H1 (cell line): ENCODE results near the gene BDKRB1. TPM values are rescaled to one million over a fixed set of nuclear protein-coding genes. Genes with fewer than 3 reads are reported as not detected.

Experiments used
- CTBP2 ChIP-seq: IDR thresholded peaks from 2 replicates; pipeline ENCODE4 v1.7.0; 2011; ENCODE audit warnings: borderline replicate concordance, mild to moderate bottlenecking, moderate library complexity, mixed read lengths, low read length; ENCODE audit not compliant: insufficient read depth, insufficient read length
- EP300 ChIP-seq, 2 experiments: IDR thresholded peaks; 1 replicate in 1 of 2; 2 replicates in 1 of 2; pipeline ENCODE4 v1.6.1; 2011 to 2012; ENCODE audit warnings: low read depth in 2 of 2, low read length in 2 of 2, mild to moderate bottlenecking in 2 of 2, borderline replicate concordance in 1 of 2, inconsistent platforms in 1 of 2, moderate library complexity in 1 of 2
- EZH2 ChIP-seq: fragments of 200-600 bp; sonication (generic); IDR thresholded peaks from 2 replicates; pipeline ENCODE4 v1.7.1; 2012; ENCODE audit warnings: low read depth, mild to moderate bottlenecking, moderate library complexity, low read length, inconsistent platforms; ENCODE audit not compliant: severe bottlenecking
- HDAC6 ChIP-seq: IDR thresholded peaks from one replicate; pipeline ENCODE4 v1.7.1; 2012; ENCODE audit warnings: low read depth, mild to moderate bottlenecking, inconsistent platforms, low read length, moderate library complexity
- polyA plus RNA-seq, 7 experiments: library from polyadenylated mRNA; depleted of rRNA in 3 of 7; stranded (reverse) in 5 of 7; unstranded in 2 of 7; fragments of >200 nt in 5 of 7; fragments of 200-250 nt in 2 of 7; gene quantifications; 1 replicate in 5 of 7; 2 replicates in 1 of 7; 4 replicates in 1 of 7; pipeline versions ENCODE4 v1.2.1 to v1.2.3, GENCODE V29; 2011 to 2013; ENCODE audit warnings: missing spikeins in 2 of 7, mixed read lengths in 2 of 7
- total RNA-seq: library from RNA; stranded (reverse); fragmentation: NEBNext Ultra II Directional; extraction: Animal tissue kit (Norgen Biotek cat#: 25700); gene quantifications from 2 replicates; pipeline ENCODE4 v1.2.1, GENCODE V29; 2021

BDKRB1 gene
- total and polyA plus RNA-seq, 2 of the 8 experiments (the other 6 are each of a cell fraction or from before 2014, with no cell fraction given), result 0.27 TPM; not detected in 1

DNA sequence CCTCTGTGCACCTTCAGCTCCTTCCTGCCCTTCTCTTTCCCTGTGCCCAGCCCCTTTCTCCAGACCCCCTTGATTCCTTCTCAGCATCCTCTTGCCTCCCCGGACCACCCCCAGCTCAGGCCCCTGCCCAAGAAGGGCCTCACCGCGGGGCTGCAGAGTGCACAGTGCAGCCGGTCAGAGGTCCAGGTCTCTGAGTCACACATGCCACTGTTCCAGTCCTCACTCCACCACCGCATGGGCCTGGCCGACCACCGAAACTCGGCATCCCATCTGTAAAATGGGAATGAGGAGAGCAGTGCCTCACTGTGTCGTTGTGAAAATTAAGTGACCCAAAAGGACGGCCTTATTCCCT, 13.3 kb downstream of the BDKRB1 start (continued):
- no peak for TF ChIP-seq EZH2
- TF ChIP-seq HDAC6, result no peak
- TF ChIP-seq CTBP2, result no peak
- TF ChIP-seq EP300 (IDR thresholded peaks at IDR 0.05; ENCODE audit: borderline replicate concordance in 1 of 2, low read depth in 2 of 2, low read length in 2 of 2), result no peak
